LNCaP clone FGC (cell line): Measurements from ENCODE around the gene CD48.

Experiments
- DNase-seq: peaks from one replicate; pipeline ENCODE4 v3.0.0-alpha.2; 2011; ENCODE audit warnings: low read depth
- H3K4me3 ChIP-seq: 2 replicates; pipeline ENCODE4 v1.5.1; 2011; ENCODE audit warnings: mild to moderate bottlenecking, low read depth, low read length, control low read depth
- CTCF ChIP-seq: IDR thresholded peaks from 2 replicates; pipeline ENCODE4 v1.5.1; 2012; ENCODE audit warnings: mild to moderate bottlenecking; ENCODE audit not compliant: control insufficient read depth, insufficient read depth; ENCODE audit errors: extremely low read depth

Gene CD48

GRCh38 chr1:160634543-160635491 lies 76.8 kb downstream of the CD48 start:
- DNase-seq, result no peak
- no peak overlapping the region for H3K4me3 ChIP-seq
- TF ChIP-seq CTCF, result no peak

GRCh38 chr1:160633330-160633903 lies 78.2 kb downstream of the CD48 start:
- H3K4me3 ChIP-seq, result no peak overlapping the region
- no peak for TF ChIP-seq CTCF
- no peak for DNase-seq

GRCh38 chr1:160631983-160632625 lies 79.5 kb downstream of the CD48 start:
- no peak overlapping the region for H3K4me3 ChIP-seq
- DNase-seq, result no peak
- no peak for TF ChIP-seq CTCF

- no peak overlapping the region for H3K4me3 ChIP-seq
- no peak for TF ChIP-seq CTCF
These were observed 80.8 kb downstream of the CD48 start for GRCh38 chr1:160630523-160631451.

GRCh38 chr1:160629286-160630210 lies 82.1 kb downstream of the CD48 start:
- no peak for TF ChIP-seq CTCF
- H3K4me3 ChIP-seq, result no peak overlapping the region
- DNase-seq, result no peak

More at GRCh38 chr1:160630523-160631451, 80.8 kb downstream of the CD48 start:
- DNase-seq, result no peak
